ENCODE results near the gene SPAAR.
A peak's percentile ranks its signal among the peaks of the same experiment; 100 is the strongest.
"Not testable (repeated sequence)": the region's sequence is repeated elsewhere in the genome, so short reads cannot be mapped to it uniquely, and the experiment has no call there.

The SPAAR gene

GRCh38 chr9:35909274-35909673, at the start of gene SPAAR:
SPAAR (plus strand) TSS chr9:35909490; CDS start chr9:35910464, 974 bp downstream.
- DNase-seq = no peak

GRCh38 chr9:35859990-35860339, 49.3 kb upstream of the SPAAR start:
- DNase-seq = peak; percentile 13

GRCh38 chr9:35861161-35861897, 48.0 kb upstream of the SPAAR start:
- DNase-seq = peak; percentile 40

GRCh38 chr9:35862328-35862727, 47.0 kb upstream of the SPAAR start:
- peak; percentile 24 for DNase-seq

- peak; percentile 33 for DNase-seq
Observed at GRCh38 chr9:35863583-35863982, 45.7 kb upstream of the SPAAR start.

GRCh38 chr9:35864695-35865255, 44.5 kb upstream of the SPAAR start:
- peak; percentile 21 for DNase-seq

GRCh38 chr9:35867538-35867937, 41.8 kb upstream of the SPAAR start:
- peak; percentile 44 for DNase-seq

- no peak for DNase-seq
Observed at GRCh38 chr9:35868933-35869332, 40.4 kb upstream of the SPAAR start.

GRCh38 chr9:35869621-35870216, 39.6 kb upstream of the SPAAR start:
- DNase-seq = peak; percentile 9

GRCh38 chr9:35870351-35870923, 38.9 kb upstream of the SPAAR start, which contains the start of gene OR13J1:
OR13J1 (minus strand) TSS chr9:35870401; CDS start chr9:35870401, 0 bp downstream.
- DNase-seq = peak; percentile 26

GRCh38 chr9:35871545-35871944, 37.7 kb upstream of the SPAAR start:
- peak; percentile 19 for DNase-seq

- no peak for DNase-seq
Observed at GRCh38 chr9:35872505-35872904, 36.8 kb upstream of the SPAAR start.

- DNase-seq = peak; percentile 91
Observed at GRCh38 chr9:35882263-35882848, 26.9 kb upstream of the SPAAR start.

GRCh38 chr9:35882996-35883395, 26.3 kb upstream of the SPAAR start:
- no peak for DNase-seq

GRCh38 chr9:35884908-35885307, 24.4 kb upstream of the SPAAR start:
- DNase-seq = not testable (repeated sequence)

GRCh38 chr9:35891646-35892045, 17.6 kb upstream of the SPAAR start:
- DNase-seq = no peak

GRCh38 chr9:35892051-35892450, 17.2 kb upstream of the SPAAR start:
- DNase-seq = no peak

- no peak for DNase-seq
Observed at GRCh38 chr9:35896570-35896969, 12.7 kb upstream of the SPAAR start.

- not testable (repeated sequence) for DNase-seq
Observed at GRCh38 chr9:35897376-35898099, 11.8 kb upstream of the SPAAR start.

- no peak for DNase-seq
Observed at GRCh38 chr9:35898337-35898736, 11.0 kb upstream of the SPAAR start.

GRCh38 chr9:35899021-35899420, 10.3 kb upstream of the SPAAR start:
- no peak for DNase-seq

- no peak for DNase-seq
Observed at GRCh38 chr9:35903049-35903448, 6.2 kb upstream of the SPAAR start.

GRCh38 chr9:35904338-35904737, 5.0 kb upstream of the SPAAR start:
- no peak for DNase-seq
